HepG2 (cell line): ENCODE measurements around the gene GALNT10. TPM values are rescaled to one million over a fixed set of nuclear protein-coding genes. Genes with fewer than 3 reads are reported as not detected.

Experiments used
- ATAC-seq: fragments of 200-7000 bp; cut with Tn5 transposase; 3 replicates; pipeline ENCODE4 v1.9.1; 2020; ENCODE audit warnings: mild to moderate bottlenecking, moderate library complexity
- BruUV-seq: library from RNA; stranded (reverse); fragments of 400-500 nt; replicated peaks from 2 replicates; lab custom pipeline; 2021; lab: Mats Ljungman, UMichigan
- CTCF ChIA-PET: fragments of 300-600 bp; formaldehyde crosslinking; extraction: SDS; loops from one replicate; lab custom pipeline; 2021; ENCODE audit warnings: low total read pairs, inconsistent platforms, low intra/inter-chr PET ratio; lab: Yijun Ruan, JAX
- POLR2A ChIA-PET: fragments of 350-600 bp; sonication (Branson Sonifier 250); formaldehyde crosslinking; loops from one replicate; lab custom pipeline; 2020; ENCODE audit warnings: antibody characterized with exemption, inconsistent platforms; lab: Yijun Ruan, JAX
- DNase-seq: peaks from one replicate; pipeline ENCODE4 v3.0.0-alpha.2; 2015; ENCODE audit warnings: low spot score
- FAIRE-seq: peaks from 3 replicates; lab custom pipeline; 2011; peaks lifted over from hg19 to GRCh38; lab: Jason Lieb, UNC
- H2AFZ ChIP-seq: one replicate; pipeline ENCODE4 v1.6.1; 2011; ENCODE audit warnings: low read length, inconsistent platforms
- H3K27ac ChIP-seq: fragments of 300-600 bp; 3 replicates; pipeline ENCODE4 v1.8.0; 2011; ENCODE audit warnings: mixed run types, mild to moderate bottlenecking, mixed read lengths, low read length, inconsistent platforms; ENCODE audit not compliant: insufficient read depth; ENCODE audit errors: extremely low read length
- H3K27me3 ChIP-seq, 2 experiments: fragments of 200-600 bp in 1 of 2; 2 replicates in 1 of 2; 3 replicates in 1 of 2; pipeline versions ENCODE4 v1.6.0 to v1.8.0; 2011; ENCODE audit warnings: low read length in 2 of 2, mild to moderate bottlenecking in 2 of 2, moderate library complexity in 2 of 2, inconsistent platforms in 1 of 2; ENCODE audit not compliant: insufficient read depth in 2 of 2, control insufficient read depth in 1 of 2
- H3K36me3 ChIP-seq, 2 experiments: fragments of 200-600 bp in 1 of 2; replicated peaks in 1 of 2; 2 replicates in 1 of 2; 3 replicates in 1 of 2; pipeline versions ENCODE4 v1.5.1 to v1.8.0; 2011; ENCODE audit warnings: low read length in 2 of 2, inconsistent platforms in 1 of 2; ENCODE audit not compliant: insufficient read depth in 2 of 2, control insufficient read depth in 1 of 2
- H3K4me1 ChIP-seq: 2 replicates; pipeline ENCODE4 v1.5.1; 2012; ENCODE audit warnings: low read length, inconsistent platforms; ENCODE audit not compliant: insufficient read depth
- H3K4me2 ChIP-seq: 2 replicates; pipeline ENCODE4 v1.6.0; 2011; ENCODE audit warnings: low read depth, low read length, inconsistent platforms
- H3K4me3 ChIP-seq, 3 experiments: fragments of 200-600 bp in 1 of 3; sonication (generic), shearing (Covaris generic) in 1 of 3; replicated peaks in 1 of 3; 2 replicates each; pipeline ENCODE4 v1.5.1; 2011 to 2016; ENCODE audit warnings: low read length in 3 of 3, inconsistent platforms in 2 of 3, low read depth in 2 of 3, mild to moderate bottlenecking in 2 of 3, control low read depth in 1 of 3, mixed read lengths in 1 of 3; ENCODE audit not compliant: insufficient read depth in 1 of 3
- H3K79me2 ChIP-seq: one replicate; pipeline ENCODE4 v1.6.1; 2011; ENCODE audit warnings: low read length, inconsistent platforms; ENCODE audit not compliant: insufficient read depth
- H3K9ac ChIP-seq: 2 replicates; pipeline ENCODE4 v1.6.0; 2011; ENCODE audit warnings: mild to moderate bottlenecking, low read depth, low read length, inconsistent platforms; ENCODE audit not compliant: insufficient read depth
- H3K9me3 ChIP-seq: 2 replicates; pipeline ENCODE4 v1.5.1; 2012; ENCODE audit warnings: mild to moderate bottlenecking, low read length
- H4K20me1 ChIP-seq: 2 replicates; pipeline ENCODE4 v1.6.0; 2011; ENCODE audit warnings: inconsistent platforms, mild to moderate bottlenecking, low read length, moderate library complexity; ENCODE audit not compliant: insufficient read depth
- CC2D1A ChIP-seq: sonication (generic); formaldehyde crosslinking; IDR thresholded peaks from 2 replicates; pipeline ENCODE4 v1.8.1; 2023; ENCODE audit warnings: mild to moderate bottlenecking, missing genetic modification reagents
- GATAD2A ChIP-seq: IDR thresholded peaks from 2 replicates; pipeline ENCODE4 v1.6.1; 2016
- GTF2F1 ChIP-seq: fragments of 150-350 bp; IDR thresholded peaks from 2 replicates; pipeline ENCODE4 v1.6.1; 2014; ENCODE audit warnings: low read length
- IKZF4 ChIP-seq: sonication (generic); formaldehyde crosslinking; IDR thresholded peaks from 2 replicates; pipeline ENCODE4 v1.5.1; 2020; ENCODE audit warnings: borderline replicate concordance, mild to moderate bottlenecking, low read depth, missing genetic modification reagents; ENCODE audit errors: not compliant biosample characterization
- KLF15 ChIP-seq: sonication (generic); formaldehyde crosslinking; IDR thresholded peaks from 2 replicates; pipeline ENCODE4 v1.8.1; 2023; ENCODE audit warnings: borderline replicate concordance, mild to moderate bottlenecking, inconsistent platforms, missing genetic modification reagents, mixed read lengths
- NAIF1 ChIP-seq: sonication (generic); formaldehyde crosslinking; IDR thresholded peaks from 2 replicates; pipeline ENCODE4 v1.5.0; 2020; ENCODE audit warnings: mild to moderate bottlenecking, missing genetic modification reagents, borderline replicate concordance
- NFRKB ChIP-seq: fragments of 450-650 bp; IDR thresholded peaks from 2 replicates; pipeline ENCODE4 v1.6.1; 2017
- RFXANK ChIP-seq: IDR thresholded peaks from 2 replicates; pipeline ENCODE4 v1.6.1; 2016
- SMARCE1 ChIP-seq: fragments of 450-650 bp; IDR thresholded peaks from 2 replicates; pipeline ENCODE4 v1.6.1; 2017; ENCODE audit warnings: borderline replicate concordance
- ZNF629 ChIP-seq: sonication (generic); formaldehyde crosslinking; conservative IDR thresholded peaks from 2 replicates; pipeline ENCODE4 v1.5.0; 2020; ENCODE audit warnings: missing genetic modification reagents
- ZZZ3 ChIP-seq: sonication (generic); formaldehyde crosslinking; IDR thresholded peaks from 2 replicates; pipeline ENCODE4 v1.4.0; 2020; ENCODE audit warnings: missing genetic modification reagents, mild to moderate bottlenecking, borderline replicate concordance
- WGBS: methylation state at CpG from one replicate; pipeline ENCODE4 v1.1.6; 2017; ENCODE audit warnings: low lambda C conversion rate; 5-methylcytosine and 5-hydroxymethylcytosine counted together
- in situ Hi-C: cut with HindIII; loops from 2 replicates; pipeline ENCODE4 v1.10.0; 2017; ENCODE audit warnings: low pct_unique_long_range_greater_than_20kb; ENCODE audit not compliant: extremely low pct_ligation_motif_present
- intact Hi-C: fragments of 100-400 bp; cut with micrococcal nuclease; formaldehyde crosslinking; loops from one replicate; pipeline ENCODE4 v1.10.0; 2022; ENCODE audit not compliant: unreplicated experiment
- polyA plus RNA-seq, 8 experiments: library from polyadenylated mRNA; depleted of rRNA in 3 of 8; stranded (reverse) in 7 of 8; unstranded in 1 of 8; fragments of >200 nt; fragmentation: Illumina TruSeq in 4 of 8; extraction: Trizol in 4 of 8; gene quantifications; 2 replicates each; pipeline versions ENCODE4 v1.2.1 to v1.2.3, GENCODE V29; 2011 to 2016; ENCODE audit warnings: low read depth in 4 of 8, missing spikeins in 1 of 8, mixed read lengths in 1 of 8; ENCODE audit not compliant: insufficient read depth in 1 of 8
- total RNA-seq, 5 experiments: library from RNA; depleted of rRNA; stranded (reverse); fragments of >200 nt; fragmentation: Illumina TruSeq; extraction: Trizol; gene quantifications; 2 replicates each; pipeline ENCODE4 v1.2.3, GENCODE V29; 2016; ENCODE audit warnings: low read depth in 1 of 5
- TF ChIP-seq, protein P1 (sequence below): sonication (generic); formaldehyde crosslinking; conservative IDR thresholded peaks from 2 replicates; pipeline ENCODE4 v1.4.0; 2020; ENCODE audit warnings: missing genetic modification reagents
- TF ChIP-seq, protein P2 (sequence below): sonication (generic); formaldehyde crosslinking; conservative IDR thresholded peaks from 2 replicates; pipeline ENCODE4 v1.4.0; 2020; ENCODE audit warnings: mild to moderate bottlenecking, missing genetic modification reagents, moderate library complexity

GALNT10 gene
- total and polyA plus RNA-seq, 2 of the 13 experiments (the other 11 are each of a cell fraction or from before 2014, with no cell fraction given): 8.1 to 11.2 TPM

DNA sequence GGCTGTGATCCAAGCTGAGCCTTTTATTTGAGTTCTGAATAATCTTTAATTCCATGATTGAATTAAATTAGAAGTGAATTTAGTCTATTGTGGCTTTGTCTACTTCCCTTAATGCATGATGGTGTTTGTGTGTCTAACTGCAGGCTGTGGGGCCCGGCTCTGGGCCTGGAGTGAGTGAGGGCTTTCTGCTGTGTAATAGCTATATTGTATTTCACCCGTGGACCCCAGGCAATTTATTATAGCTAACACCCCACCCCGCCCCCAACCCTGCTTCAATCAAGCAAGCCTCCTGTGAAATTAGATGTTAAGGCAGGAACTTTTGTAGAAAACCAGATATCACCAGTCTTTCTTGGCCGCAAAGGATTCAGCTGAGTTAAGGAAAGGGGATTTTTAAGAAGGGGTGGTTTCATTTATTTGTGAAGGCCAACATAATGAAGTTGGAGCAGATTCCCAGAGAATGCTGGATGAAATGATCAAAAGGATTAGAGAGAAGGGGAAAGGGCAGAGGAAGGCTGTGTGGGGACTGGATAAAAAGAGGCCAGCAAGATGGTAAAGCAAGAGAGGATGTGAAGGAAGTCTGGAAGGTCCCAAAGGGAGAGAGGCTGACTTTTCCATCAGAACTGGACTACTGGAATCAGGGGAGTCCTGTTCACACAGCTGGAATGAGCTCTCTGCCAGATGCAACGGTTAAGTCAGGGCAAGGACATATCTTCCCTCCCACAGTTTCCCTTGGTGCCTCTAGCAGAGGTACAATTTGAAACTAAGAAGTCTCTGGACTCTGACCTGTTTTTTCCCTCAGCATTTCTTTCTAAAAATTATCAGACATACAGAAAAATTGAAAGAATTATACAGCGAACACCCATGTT is 129.9 kb downstream of the GALNT10 start:
- in situ Hi-C loops: no loop called here
- no peaks in the 10 kb centered on the region for H3K27me3 ChIP-seq
- no peak for DNase-seq
- TF ChIP-seq, protein P1, sequence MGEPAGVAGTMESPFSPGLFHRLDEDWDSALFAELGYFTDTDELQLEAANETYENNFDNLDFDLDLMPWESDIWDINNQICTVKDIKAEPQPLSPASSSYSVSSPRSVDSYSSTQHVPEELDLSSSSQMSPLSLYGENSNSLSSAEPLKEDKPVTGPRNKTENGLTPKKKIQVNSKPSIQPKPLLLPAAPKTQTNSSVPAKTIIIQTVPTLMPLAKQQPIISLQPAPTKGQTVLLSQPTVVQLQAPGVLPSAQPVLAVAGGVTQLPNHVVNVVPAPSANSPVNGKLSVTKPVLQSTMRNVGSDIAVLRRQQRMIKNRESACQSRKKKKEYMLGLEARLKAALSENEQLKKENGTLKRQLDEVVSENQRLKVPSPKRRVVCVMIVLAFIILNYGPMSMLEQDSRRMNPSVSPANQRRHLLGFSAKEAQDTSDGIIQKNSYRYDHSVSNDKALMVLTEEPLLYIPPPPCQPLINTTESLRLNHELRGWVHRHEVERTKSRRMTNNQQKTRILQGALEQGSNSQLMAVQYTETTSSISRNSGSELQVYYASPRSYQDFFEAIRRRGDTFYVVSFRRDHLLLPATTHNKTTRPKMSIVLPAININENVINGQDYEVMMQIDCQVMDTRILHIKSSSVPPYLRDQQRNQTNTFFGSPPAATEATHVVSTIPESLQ: no peak
- no peak for TF ChIP-seq NAIF1 (CRISPR knock-in tag)
- no peak for TF ChIP-seq RFXANK
- no peak for TF ChIP-seq ZNF629 (CRISPR knock-in tag)
- no peak for TF ChIP-seq CC2D1A (CRISPR knock-in tag)
- no peak for TF ChIP-seq GTF2F1
- no peak for TF ChIP-seq IKZF4
- no peak for TF ChIP-seq SMARCE1
- no peak for TF ChIP-seq NFRKB
- TF ChIP-seq ZZZ3 (CRISPR knock-in tag): no peak
- no peak for TF ChIP-seq GATAD2A (CRISPR knock-in tag)
- TF ChIP-seq, protein P2, sequence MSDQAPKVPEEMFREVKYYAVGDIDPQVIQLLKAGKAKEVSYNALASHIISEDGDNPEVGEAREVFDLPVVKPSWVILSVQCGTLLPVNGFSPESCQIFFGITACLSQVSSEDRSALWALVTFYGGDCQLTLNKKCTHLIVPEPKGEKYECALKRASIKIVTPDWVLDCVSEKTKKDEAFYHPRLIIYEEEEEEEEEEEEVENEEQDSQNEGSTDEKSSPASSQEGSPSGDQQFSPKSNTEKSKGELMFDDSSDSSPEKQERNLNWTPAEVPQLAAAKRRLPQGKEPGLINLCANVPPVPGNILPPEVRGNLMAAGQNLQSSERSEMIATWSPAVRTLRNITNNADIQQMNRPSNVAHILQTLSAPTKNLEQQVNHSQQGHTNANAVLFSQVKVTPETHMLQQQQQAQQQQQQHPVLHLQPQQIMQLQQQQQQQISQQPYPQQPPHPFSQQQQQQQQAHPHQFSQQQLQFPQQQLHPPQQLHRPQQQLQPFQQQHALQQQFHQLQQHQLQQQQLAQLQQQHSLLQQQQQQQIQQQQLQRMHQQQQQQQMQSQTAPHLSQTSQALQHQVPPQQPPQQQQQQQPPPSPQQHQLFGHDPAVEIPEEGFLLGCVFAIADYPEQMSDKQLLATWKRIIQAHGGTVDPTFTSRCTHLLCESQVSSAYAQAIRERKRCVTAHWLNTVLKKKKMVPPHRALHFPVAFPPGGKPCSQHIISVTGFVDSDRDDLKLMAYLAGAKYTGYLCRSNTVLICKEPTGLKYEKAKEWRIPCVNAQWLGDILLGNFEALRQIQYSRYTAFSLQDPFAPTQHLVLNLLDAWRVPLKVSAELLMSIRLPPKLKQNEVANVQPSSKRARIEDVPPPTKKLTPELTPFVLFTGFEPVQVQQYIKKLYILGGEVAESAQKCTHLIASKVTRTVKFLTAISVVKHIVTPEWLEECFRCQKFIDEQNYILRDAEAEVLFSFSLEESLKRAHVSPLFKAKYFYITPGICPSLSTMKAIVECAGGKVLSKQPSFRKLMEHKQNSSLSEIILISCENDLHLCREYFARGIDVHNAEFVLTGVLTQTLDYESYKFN (CRISPR knock-in tag): no peak
- no peak for TF ChIP-seq KLF15 (CRISPR knock-in tag)
- ATAC-seq: no peak
- no peaks in the 10 kb centered on the region for H3K4me1 ChIP-seq
- ChIA-PET CTCF (no interaction called here), POLR2A (no interaction called here)
- H3K9ac ChIP-seq: no peak overlapping the region
- no peak overlapping the region for H3K4me2 ChIP-seq
- H3K4me3 ChIP-seq: no peak overlapping the region
- BruUV-seq: no TSS peak
- no peak overlapping the region for H2AFZ ChIP-seq
- H4K20me1 ChIP-seq: no peaks in the 10 kb centered on the region
- H3K27ac ChIP-seq: no peak overlapping the region
- intact Hi-C loops: no loop called here
- WGBS: 83% methylated on average over 6 of the region's 6 CpGs
- no peaks in the 10 kb centered on the region for H3K79me2 ChIP-seq
- H3K9me3 ChIP-seq: no peaks in the 10 kb centered on the region
- FAIRE-seq: no peak
- H3K36me3 ChIP-seq: peaks cover 0 to 1% of the 10 kb centered on the region in 2 experiments; a peak in 2 of 5 replicates
